ENCODE data around the gene CPS1. TPM values are rescaled to one million over a fixed set of nuclear protein-coding genes. Genes with fewer than 3 reads are reported as not detected.

The CPS1 gene
- total and polyA plus RNA-seq, 2 experiments from 2014 or later, result 5.5 to 11.0 TPM

DNA sequence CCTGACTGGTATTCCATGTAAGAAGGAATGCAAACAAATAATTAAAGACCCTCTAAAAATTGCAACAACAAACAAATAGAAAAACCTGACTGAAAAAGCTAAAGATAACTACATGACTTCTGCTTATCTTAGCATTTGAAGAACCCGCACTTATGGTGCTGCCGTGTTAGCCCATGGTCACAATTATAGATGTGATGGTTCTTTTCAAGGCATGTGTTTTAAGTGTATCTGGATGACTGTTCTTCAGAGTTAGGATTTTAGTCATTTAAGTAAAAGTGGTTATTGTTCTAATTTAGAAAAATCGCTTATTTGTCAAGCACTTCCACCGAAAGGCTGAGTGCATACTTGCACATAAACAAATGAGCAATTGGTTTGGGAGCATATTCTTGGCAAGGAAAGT lies 77.3 kb downstream of the CPS1 start (continued):
- TF ChIP-seq, protein P1, sequence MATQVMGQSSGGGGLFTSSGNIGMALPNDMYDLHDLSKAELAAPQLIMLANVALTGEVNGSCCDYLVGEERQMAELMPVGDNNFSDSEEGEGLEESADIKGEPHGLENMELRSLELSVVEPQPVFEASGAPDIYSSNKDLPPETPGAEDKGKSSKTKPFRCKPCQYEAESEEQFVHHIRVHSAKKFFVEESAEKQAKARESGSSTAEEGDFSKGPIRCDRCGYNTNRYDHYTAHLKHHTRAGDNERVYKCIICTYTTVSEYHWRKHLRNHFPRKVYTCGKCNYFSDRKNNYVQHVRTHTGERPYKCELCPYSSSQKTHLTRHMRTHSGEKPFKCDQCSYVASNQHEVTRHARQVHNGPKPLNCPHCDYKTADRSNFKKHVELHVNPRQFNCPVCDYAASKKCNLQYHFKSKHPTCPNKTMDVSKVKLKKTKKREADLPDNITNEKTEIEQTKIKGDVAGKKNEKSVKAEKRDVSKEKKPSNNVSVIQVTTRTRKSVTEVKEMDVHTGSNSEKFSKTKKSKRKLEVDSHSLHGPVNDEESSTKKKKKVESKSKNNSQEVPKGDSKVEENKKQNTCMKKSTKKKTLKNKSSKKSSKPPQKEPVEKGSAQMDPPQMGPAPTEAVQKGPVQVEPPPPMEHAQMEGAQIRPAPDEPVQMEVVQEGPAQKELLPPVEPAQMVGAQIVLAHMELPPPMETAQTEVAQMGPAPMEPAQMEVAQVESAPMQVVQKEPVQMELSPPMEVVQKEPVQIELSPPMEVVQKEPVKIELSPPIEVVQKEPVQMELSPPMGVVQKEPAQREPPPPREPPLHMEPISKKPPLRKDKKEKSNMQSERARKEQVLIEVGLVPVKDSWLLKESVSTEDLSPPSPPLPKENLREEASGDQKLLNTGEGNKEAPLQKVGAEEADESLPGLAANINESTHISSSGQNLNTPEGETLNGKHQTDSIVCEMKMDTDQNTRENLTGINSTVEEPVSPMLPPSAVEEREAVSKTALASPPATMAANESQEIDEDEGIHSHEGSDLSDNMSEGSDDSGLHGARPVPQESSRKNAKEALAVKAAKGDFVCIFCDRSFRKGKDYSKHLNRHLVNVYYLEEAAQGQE (IDR thresholded peaks at IDR 0.05; ENCODE audit: unreplicated experiment), result no peak
- TF ChIP-seq ZNF114 (CRISPR knock-in tag; IDR thresholded peaks at IDR 0.05) (no peak), EZH2 (IDR thresholded peaks at IDR 0.05; ENCODE audit: low read depth, unreplicated experiment) (no peak), ZNF331 (CRISPR knock-in tag; IDR thresholded peaks at IDR 0.05; ENCODE audit: low read depth) (no peak), NANOG (IDR thresholded peaks at IDR 0.05; ENCODE audit: borderline replicate concordance) (no peak)

DNA sequence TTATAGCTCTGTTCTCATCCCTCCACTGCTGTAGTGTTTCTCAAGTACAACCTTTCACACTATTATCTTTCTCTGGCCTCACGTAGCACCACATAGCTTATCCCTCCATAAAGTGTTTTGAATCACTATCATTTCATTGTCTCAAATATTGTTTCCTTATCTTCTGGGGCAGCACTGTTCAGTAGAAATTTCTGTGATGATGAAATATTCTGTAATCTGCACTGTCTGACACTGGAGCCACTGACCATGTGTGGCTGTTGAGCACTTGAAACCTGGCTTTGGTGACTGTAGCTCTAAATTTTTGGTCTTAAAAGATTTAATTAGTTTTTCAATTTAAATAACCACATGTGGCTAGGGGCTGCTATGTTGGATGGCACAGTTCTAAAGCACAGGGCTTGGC lies 78.9 kb downstream of the CPS1 start:
- H3K27ac ChIP-seq (ENCODE audit: low read depth), result no peak overlapping the region
- H3K79me2 ChIP-seq (replicated peaks; ENCODE audit: insufficient read depth), result no peaks in the 10 kb centered on the region
- H3K27ac Mint-ChIP-seq, result no peak overlapping the region
- peaks cover 22% of the 10 kb centered on the region for H3K4me1 Mint-ChIP-seq
- H3K4me3 Mint-ChIP-seq, result no peak overlapping the region
- H3K9me3 Mint-ChIP-seq, result no peaks in the 10 kb centered on the region
- H3K27me3 Mint-ChIP-seq (ENCODE audit: insufficient read depth, low read depth, poor library complexity), result no peaks in the 10 kb centered on the region
- H3K27me3 ChIP-seq (ENCODE audit: insufficient read depth), result no peaks in the 10 kb centered on the region
- no peaks in the 10 kb centered on the region for H3K9me2 ChIP-seq (ENCODE audit: insufficient read depth)
- H3F3A ChIP-seq (replicated peaks; ENCODE audit: low read depth), result no peaks in the 10 kb centered on the region
- H3K4me3 ChIP-seq, result no peak overlapping the region
- no peaks in the 10 kb centered on the region for H3K36me3 ChIP-seq (ENCODE audit: insufficient read depth)
- DNase-seq (ENCODE audit: low spot score) (no peak), ATAC-seq (no peak)
- H4K20me1 ChIP-seq (replicated peaks; ENCODE audit: insufficient read depth), result no peaks in the 10 kb centered on the region
- peaks cover 2% of the 10 kb centered on the region; the same call in 1 of the 3 replicates for H3K36me3 Mint-ChIP-seq (ENCODE audit: low read depth)
- no peak overlapping the region for H3K4me2 ChIP-seq
- H2AFZ ChIP-seq, result no peak overlapping the region
- H3K4me1 ChIP-seq (ENCODE audit: insufficient read depth), result peaks cover 14% of the 10 kb centered on the region; the same call in 1 of the 2 replicates
- TF ChIP-seq POLR2AphosphoS5 (IDR thresholded peaks at IDR 0.05; ENCODE audit: low read depth) (no peak), EZH2 (IDR thresholded peaks at IDR 0.05; ENCODE audit: low read depth, unreplicated experiment) (no peak), CREB1 (CRISPR knock-in tag; IDR thresholded peaks at IDR 0.05; ENCODE audit: low read depth) (no peak), EZH2phosphoT487 (IDR thresholded peaks at IDR 0.05; ENCODE audit: unreplicated experiment) (no peak), JUNB (IDR thresholded peaks at IDR 0.05; ENCODE audit: unreplicated experiment) (no peak), ZNF114 (CRISPR knock-in tag; IDR thresholded peaks at IDR 0.05) (no peak), NANOG (IDR thresholded peaks at IDR 0.05; ENCODE audit: borderline replicate concordance) (no peak)
- TF ChIP-seq, protein P2, sequence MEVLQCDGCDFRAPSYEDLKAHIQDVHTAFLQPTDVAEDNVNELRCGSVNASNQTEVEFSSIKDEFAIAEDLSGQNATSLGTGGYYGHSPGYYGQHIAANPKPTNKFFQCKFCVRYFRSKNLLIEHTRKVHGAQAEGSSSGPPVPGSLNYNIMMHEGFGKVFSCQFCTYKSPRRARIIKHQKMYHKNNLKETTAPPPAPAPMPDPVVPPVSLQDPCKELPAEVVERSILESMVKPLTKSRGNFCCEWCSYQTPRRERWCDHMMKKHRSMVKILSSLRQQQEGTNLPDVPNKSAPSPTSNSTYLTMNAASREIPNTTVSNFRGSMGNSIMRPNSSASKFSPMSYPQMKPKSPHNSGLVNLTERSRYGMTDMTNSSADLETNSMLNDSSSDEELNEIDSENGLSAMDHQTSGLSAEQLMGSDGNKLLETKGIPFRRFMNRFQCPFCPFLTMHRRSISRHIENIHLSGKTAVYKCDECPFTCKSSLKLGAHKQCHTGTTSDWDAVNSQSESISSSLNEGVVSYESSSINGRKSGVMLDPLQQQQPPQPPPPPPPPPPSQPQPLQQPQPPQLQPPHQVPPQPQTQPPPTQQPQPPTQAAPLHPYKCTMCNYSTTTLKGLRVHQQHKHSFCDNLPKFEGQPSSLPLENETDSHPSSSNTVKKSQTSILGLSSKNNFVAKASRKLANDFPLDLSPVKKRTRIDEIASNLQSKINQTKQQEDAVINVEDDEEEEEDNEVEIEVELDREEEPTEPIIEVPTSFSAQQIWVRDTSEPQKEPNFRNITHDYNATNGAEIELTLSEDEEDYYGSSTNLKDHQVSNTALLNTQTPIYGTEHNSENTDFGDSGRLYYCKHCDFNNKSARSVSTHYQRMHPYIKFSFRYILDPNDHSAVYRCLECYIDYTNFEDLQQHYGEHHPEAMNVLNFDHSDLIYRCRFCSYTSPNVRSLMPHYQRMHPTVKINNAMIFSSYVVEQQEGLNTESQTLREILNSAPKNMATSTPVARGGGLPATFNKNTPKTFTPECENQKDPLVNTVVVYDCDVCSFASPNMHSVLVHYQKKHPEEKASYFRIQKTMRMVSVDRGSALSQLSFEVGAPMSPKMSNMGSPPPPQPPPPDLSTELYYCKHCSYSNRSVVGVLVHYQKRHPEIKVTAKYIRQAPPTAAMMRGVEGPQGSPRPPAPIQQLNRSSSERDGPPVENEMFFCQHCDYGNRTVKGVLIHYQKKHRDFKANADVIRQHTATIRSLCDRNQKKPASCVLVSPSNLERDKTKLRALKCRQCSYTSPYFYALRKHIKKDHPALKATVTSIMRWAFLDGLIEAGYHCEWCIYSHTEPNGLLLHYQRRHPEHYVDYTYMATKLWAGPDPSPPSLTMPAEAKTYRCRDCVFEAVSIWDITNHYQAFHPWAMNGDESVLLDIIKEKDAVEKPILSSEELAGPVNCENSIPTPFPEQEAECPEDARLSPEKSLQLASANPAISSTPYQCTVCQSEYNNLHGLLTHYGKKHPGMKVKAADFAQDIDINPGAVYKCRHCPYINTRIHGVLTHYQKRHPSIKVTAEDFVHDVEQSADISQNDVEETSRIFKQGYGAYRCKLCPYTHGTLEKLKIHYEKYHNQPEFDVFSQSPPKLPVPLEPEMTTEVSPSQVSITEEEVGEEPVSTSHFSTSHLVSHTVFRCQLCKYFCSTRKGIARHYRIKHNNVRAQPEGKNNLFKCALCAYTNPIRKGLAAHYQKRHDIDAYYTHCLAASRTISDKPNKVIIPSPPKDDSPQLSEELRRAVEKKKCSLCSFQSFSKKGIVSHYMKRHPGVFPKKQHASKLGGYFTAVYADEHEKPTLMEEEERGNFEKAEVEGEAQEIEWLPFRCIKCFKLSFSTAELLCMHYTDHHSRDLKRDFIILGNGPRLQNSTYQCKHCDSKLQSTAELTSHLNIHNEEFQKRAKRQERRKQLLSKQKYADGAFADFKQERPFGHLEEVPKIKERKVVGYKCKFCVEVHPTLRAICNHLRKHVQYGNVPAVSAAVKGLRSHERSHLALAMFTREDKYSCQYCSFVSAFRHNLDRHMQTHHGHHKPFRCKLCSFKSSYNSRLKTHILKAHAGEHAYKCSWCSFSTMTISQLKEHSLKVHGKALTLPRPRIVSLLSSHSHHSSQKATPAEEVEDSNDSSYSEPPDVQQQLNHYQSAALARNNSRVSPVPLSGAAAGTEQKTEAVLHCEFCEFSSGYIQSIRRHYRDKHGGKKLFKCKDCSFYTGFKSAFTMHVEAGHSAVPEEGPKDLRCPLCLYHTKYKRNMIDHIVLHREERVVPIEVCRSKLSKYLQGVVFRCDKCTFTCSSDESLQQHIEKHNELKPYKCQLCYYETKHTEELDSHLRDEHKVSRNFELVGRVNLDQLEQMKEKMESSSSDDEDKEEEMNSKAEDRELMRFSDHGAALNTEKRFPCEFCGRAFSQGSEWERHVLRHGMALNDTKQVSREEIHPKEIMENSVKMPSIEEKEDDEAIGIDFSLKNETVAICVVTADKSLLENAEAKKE (CRISPR knock-in tag; IDR thresholded peaks at IDR 0.05), result no peak
- TF ChIP-seq, protein P1 (IDR thresholded peaks at IDR 0.05; ENCODE audit: unreplicated experiment), result no peak
